Measurements from ENCODE around the gene MKNK1.

MKNK1 gene

GRCh38 chr1:46596036-46596435 is 8.0 kb downstream of the MKNK1 start:
- H3K4me3 ChIP-seq (ENCODE audit: low read length): no peak overlapping the region
- peaks cover 11% of the 10 kb centered on the region for H3K36me3 ChIP-seq (ENCODE audit: control insufficient read depth, low read length)
- no peaks in the 10 kb centered on the region for H3K9me2 ChIP-seq (replicated peaks; ENCODE audit: control insufficient read depth, low read length)
- H4K20me1 ChIP-seq (ENCODE audit: control insufficient read depth, insufficient read depth, low read depth, low read length): no peaks in the 10 kb centered on the region
- H3K27me3 ChIP-seq (ENCODE audit: control insufficient read depth, low read length): no peaks in the 10 kb centered on the region
- H3K79me2 ChIP-seq (ENCODE audit: control insufficient read depth, low read length): no peaks in the 10 kb centered on the region
- H3F3A ChIP-seq (ENCODE audit: control insufficient read depth, insufficient read depth): no peaks in the 10 kb centered on the region
- H3K4me1 ChIP-seq (ENCODE audit: control insufficient read depth, low read length): no peaks in the 10 kb centered on the region
- H3K27ac ChIP-seq (ENCODE audit: low read depth, low read length): no peak overlapping the region
- H3K4me2 ChIP-seq (ENCODE audit: low read length): no peak overlapping the region
- TF ChIP-seq EZH2phosphoT487 (IDR thresholded peaks at IDR 0.05; ENCODE audit: borderline replicate concordance, low read length): no peak
- TF ChIP-seq, protein P1, sequence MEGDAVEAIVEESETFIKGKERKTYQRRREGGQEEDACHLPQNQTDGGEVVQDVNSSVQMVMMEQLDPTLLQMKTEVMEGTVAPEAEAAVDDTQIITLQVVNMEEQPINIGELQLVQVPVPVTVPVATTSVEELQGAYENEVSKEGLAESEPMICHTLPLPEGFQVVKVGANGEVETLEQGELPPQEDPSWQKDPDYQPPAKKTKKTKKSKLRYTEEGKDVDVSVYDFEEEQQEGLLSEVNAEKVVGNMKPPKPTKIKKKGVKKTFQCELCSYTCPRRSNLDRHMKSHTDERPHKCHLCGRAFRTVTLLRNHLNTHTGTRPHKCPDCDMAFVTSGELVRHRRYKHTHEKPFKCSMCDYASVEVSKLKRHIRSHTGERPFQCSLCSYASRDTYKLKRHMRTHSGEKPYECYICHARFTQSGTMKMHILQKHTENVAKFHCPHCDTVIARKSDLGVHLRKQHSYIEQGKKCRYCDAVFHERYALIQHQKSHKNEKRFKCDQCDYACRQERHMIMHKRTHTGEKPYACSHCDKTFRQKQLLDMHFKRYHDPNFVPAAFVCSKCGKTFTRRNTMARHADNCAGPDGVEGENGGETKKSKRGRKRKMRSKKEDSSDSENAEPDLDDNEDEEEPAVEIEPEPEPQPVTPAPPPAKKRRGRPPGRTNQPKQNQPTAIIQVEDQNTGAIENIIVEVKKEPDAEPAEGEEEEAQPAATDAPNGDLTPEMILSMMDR (IDR thresholded peaks at IDR 0.05; ENCODE audit: low read depth, low read length, poor library complexity, severe bottlenecking): no peak
- H3K9me3 ChIP-seq (ENCODE audit: control insufficient read depth, insufficient read depth, low read length): no peaks in the 10 kb centered on the region

DNA sequence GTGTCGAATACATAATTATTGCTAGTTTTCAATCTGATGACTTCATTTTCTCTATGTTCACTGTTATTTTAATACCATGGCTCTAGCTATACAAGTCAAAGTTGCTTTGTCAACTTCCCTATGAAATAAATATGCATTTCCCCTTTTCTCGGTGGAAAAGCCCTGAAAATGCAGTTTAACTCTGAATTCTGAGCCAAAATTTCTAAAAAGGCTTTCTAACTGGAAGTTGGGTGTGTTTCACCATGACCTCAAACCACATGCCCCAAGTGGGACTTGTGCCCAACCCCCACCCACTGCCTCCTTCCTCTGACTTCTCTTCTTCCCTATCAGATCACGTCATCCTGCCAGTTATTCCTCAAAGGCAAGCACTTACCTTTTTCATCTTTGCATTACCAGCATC is 8.9 kb downstream of the MKNK1 start:
- Histone ChIP-seq H3F3A (ENCODE audit: control insufficient read depth, insufficient read depth) (no peaks in the 10 kb centered on the region), H3K4me2 (ENCODE audit: low read length) (no peak overlapping the region), H3K27me3 (ENCODE audit: control insufficient read depth, low read length) (no peaks in the 10 kb centered on the region), H3K4me3 (ENCODE audit: low read length) (no peak overlapping the region), H3K36me3 (ENCODE audit: control insufficient read depth, low read length) (peaks cover 15% of the 10 kb centered on the region), H4K20me1 (ENCODE audit: control insufficient read depth, insufficient read depth, low read depth, low read length) (no peaks in the 10 kb centered on the region), H3K27ac (ENCODE audit: low read depth, low read length) (no peak overlapping the region), H3K79me2 (ENCODE audit: control insufficient read depth, low read length) (no peaks in the 10 kb centered on the region), H3K9me3 (ENCODE audit: control insufficient read depth, insufficient read depth, low read length) (no peaks in the 10 kb centered on the region), H3K9me2 (replicated peaks; ENCODE audit: control insufficient read depth, low read length) (no peaks in the 10 kb centered on the region), H3K4me1 (ENCODE audit: control insufficient read depth, low read length) (no peaks in the 10 kb centered on the region)
- TF ChIP-seq, protein P1 (IDR thresholded peaks at IDR 0.05; ENCODE audit: low read depth, low read length, poor library complexity, severe bottlenecking): no peak
- no peak for TF ChIP-seq EZH2phosphoT487 (IDR thresholded peaks at IDR 0.05; ENCODE audit: borderline replicate concordance, low read length)

DNA sequence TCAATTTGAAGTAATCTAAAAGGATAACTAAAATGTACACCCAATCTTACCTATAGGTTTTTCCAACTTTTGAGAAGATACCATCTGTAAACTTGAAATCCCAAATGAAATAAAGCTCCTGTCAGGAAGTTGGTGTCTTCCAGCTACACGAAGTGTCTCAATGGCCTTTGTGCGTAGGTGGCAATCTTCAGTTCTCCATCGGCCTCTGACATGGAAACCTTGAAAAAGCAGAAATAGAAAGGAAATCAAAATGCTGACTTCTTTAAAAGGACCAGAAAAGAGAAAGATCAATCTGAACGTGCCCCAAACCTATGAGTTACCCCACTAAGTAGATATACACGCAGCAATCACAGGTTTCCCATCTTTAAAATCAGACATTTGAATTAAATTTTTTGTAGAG is 10.0 kb downstream of the MKNK1 start:
- Histone ChIP-seq H4K20me1 (ENCODE audit: control insufficient read depth, insufficient read depth, low read depth, low read length) (no peaks in the 10 kb centered on the region), H3K79me2 (ENCODE audit: control insufficient read depth, low read length) (no peaks in the 10 kb centered on the region), H3K27me3 (ENCODE audit: control insufficient read depth, low read length) (no peaks in the 10 kb centered on the region), H3F3A (ENCODE audit: control insufficient read depth, insufficient read depth) (no peaks in the 10 kb centered on the region), H3K9me2 (replicated peaks; ENCODE audit: control insufficient read depth, low read length) (no peaks in the 10 kb centered on the region), H3K9me3 (ENCODE audit: control insufficient read depth, insufficient read depth, low read length) (no peaks in the 10 kb centered on the region), H3K36me3 (ENCODE audit: control insufficient read depth, low read length) (peaks cover 15% of the 10 kb centered on the region), H3K4me2 (ENCODE audit: low read length) (no peak overlapping the region), H3K4me3 (ENCODE audit: low read length) (no peak overlapping the region), H3K4me1 (ENCODE audit: control insufficient read depth, low read length) (no peaks in the 10 kb centered on the region), H3K27ac (ENCODE audit: low read depth, low read length) (no peak overlapping the region)
- TF ChIP-seq, protein P1 (IDR thresholded peaks at IDR 0.05; ENCODE audit: low read depth, low read length, poor library complexity, severe bottlenecking): no peak
- no peak for TF ChIP-seq EZH2phosphoT487 (IDR thresholded peaks at IDR 0.05; ENCODE audit: borderline replicate concordance, low read length)

DNA sequence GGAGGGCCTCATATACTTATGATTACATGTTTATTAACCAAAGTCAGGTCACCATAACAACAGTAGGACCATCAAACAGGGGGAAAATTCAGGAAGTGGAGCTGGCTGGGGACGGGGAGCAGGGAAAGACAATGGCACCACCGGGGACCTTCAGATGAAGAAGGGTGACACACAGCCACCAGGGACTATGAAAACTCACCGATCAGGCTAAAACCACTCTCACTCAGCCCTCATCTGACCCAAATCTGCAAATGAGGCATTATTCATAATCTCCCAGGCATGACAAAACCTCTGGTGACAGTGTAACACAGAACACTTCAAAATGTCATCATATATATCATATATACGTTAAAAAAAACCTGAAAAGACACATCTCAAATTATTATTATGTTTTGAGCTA is 11.2 kb downstream of the MKNK1 start:
- Histone ChIP-seq H3K79me2 (ENCODE audit: control insufficient read depth, low read length) (no peaks in the 10 kb centered on the region), H3K27ac (ENCODE audit: low read depth, low read length) (no peak overlapping the region), H3K27me3 (ENCODE audit: control insufficient read depth, low read length) (no peaks in the 10 kb centered on the region), H3K4me3 (ENCODE audit: low read length) (no peak overlapping the region), H3K4me1 (ENCODE audit: control insufficient read depth, low read length) (no peaks in the 10 kb centered on the region), H3K9me3 (ENCODE audit: control insufficient read depth, insufficient read depth, low read length) (no peaks in the 10 kb centered on the region), H3F3A (ENCODE audit: control insufficient read depth, insufficient read depth) (no peaks in the 10 kb centered on the region), H4K20me1 (ENCODE audit: control insufficient read depth, insufficient read depth, low read depth, low read length) (no peaks in the 10 kb centered on the region), H3K4me2 (ENCODE audit: low read length) (no peak overlapping the region), H3K36me3 (ENCODE audit: control insufficient read depth, low read length) (peaks cover 15% of the 10 kb centered on the region), H3K9me2 (replicated peaks; ENCODE audit: control insufficient read depth, low read length) (no peaks in the 10 kb centered on the region)
- TF ChIP-seq, protein P1 (IDR thresholded peaks at IDR 0.05; ENCODE audit: low read depth, low read length, poor library complexity, severe bottlenecking): no peak
- no peak for TF ChIP-seq EZH2phosphoT487 (IDR thresholded peaks at IDR 0.05; ENCODE audit: borderline replicate concordance, low read length)

Measured in DOHH2 (cell line).